Spleen (tissue), 11 donors: ENCODE measurements around the gene FOXK1. TPM values are rescaled to one million over a fixed set of nuclear protein-coding genes. Genes with fewer than 3 reads are reported as not detected.
A peak's percentile ranks its signal among the peaks of the same experiment; 100 is the strongest.

Experiments used
- DNase-seq: peaks from one replicate; pipeline ENCODE4 v3.0.0-alpha.2; 2020
- H3K27ac ChIP-seq, 8 donors: fragments of 200-600 bp; sonication (generic) in 7 of 8; 1 replicate in 4 of 8; 2 replicates in 4 of 8; pipeline versions ENCODE4 v1.5.0 to v1.8.0; 2016 to 2021; ENCODE audit warnings: inconsistent platforms in 4 of 8, mild to moderate bottlenecking in 4 of 8, moderate library complexity in 1 of 8
- H3K27me3 ChIP-seq, 7 donors: fragments of 200-600 bp; sonication (generic) in 6 of 7; replicated peaks in 1 of 7; 1 replicate in 4 of 7; 2 replicates in 3 of 7; pipeline versions ENCODE4 v1.5.0 to v1.8.0; 2016 to 2021; ENCODE audit warnings: inconsistent platforms in 3 of 7, mild to moderate bottlenecking in 1 of 7
- H3K36me3 ChIP-seq, 6 donors: fragments of 200-600 bp; sonication (generic) in 5 of 6; 1 replicate in 4 of 6; 2 replicates in 2 of 6; pipeline versions ENCODE4 v1.5.0 to v1.8.0; 2016 to 2021; ENCODE audit warnings: inconsistent platforms in 2 of 6
- H3K4me1 ChIP-seq, 6 donors: fragments of 200-600 bp; sonication (generic) in 5 of 6; 1 replicate in 3 of 6; 2 replicates in 3 of 6; pipeline versions ENCODE4 v1.5.0 to v1.8.0; 2016 to 2021; ENCODE audit warnings: inconsistent platforms in 3 of 6
- H3K4me3 ChIP-seq, 8 donors: fragments of 200-600 bp; sonication (generic) in 7 of 8; 1 replicate in 4 of 8; 2 replicates in 4 of 8; pipeline versions ENCODE4 v1.5.0 to v1.8.0; 2016 to 2021; ENCODE audit warnings: inconsistent platforms in 4 of 8, mild to moderate bottlenecking in 4 of 8, moderate library complexity in 2 of 8
- H3K9me3 ChIP-seq, 8 donors: fragments of 200-600 bp; sonication (generic) in 7 of 8; 1 replicate in 4 of 8; 2 replicates in 4 of 8; pipeline versions ENCODE4 v1.5.0 to v1.8.0; 2016 to 2021; ENCODE audit warnings: inconsistent platforms in 4 of 8
- CTCF ChIP-seq, 11 experiments: fragments of 200-600 bp in 7 of 11; fragments of 450-650 bp in 4 of 11; sonication (generic) in 4 of 11; IDR thresholded peaks in 8 of 11; conservative IDR thresholded peaks in 3 of 11; 1 replicate in 7 of 11; 2 replicates in 4 of 11; pipeline versions ENCODE4 v1.4.0 to v1.8.0; 2016 to 2021; ENCODE audit warnings: antibody characterized with exemption in 11 of 11, inconsistent platforms in 4 of 11, mild to moderate bottlenecking in 1 of 11
- POLR2A ChIP-seq, 3 donors: fragments of 450-650 bp; IDR thresholded peaks; one replicate each; pipeline ENCODE4 v1.5.1; 2017; ENCODE audit warnings: antibody characterized with exemption in 3 of 3, mild to moderate bottlenecking in 1 of 3
- POLR2AphosphoS5 ChIP-seq, 3 donors: sonication (generic); formaldehyde crosslinking; IDR thresholded peaks; one replicate each; pipeline ENCODE4 v1.5.1; 2017; ENCODE audit warnings: antibody characterized with exemption in 3 of 3
- WGBS, 5 donors: extraction: QIAGEN DNeasy Blood & Tissue Kit in 3 of 5; methylation state at CpG; one replicate each; pipeline versions ENCODE4 v1.1.5 to v1.1.7; 2013 to 2018; 5-methylcytosine and 5-hydroxymethylcytosine counted together
- intact Hi-C: fragments of 100-400 bp; cut with DNase I; formaldehyde crosslinking; loops from one replicate; pipeline ENCODE4 v1.15.0; 2023; ENCODE audit warnings: low total_unique reads
- polyA plus RNA-seq, 3 donors: library from polyadenylated mRNA; stranded (reverse); fragments of 200-250 nt; gene quantifications; one replicate each; pipeline ENCODE4 v1.2.1, GENCODE V29; 2013
- total RNA-seq, 7 donors: library from RNA; depleted of rRNA in 3 of 7; stranded (reverse); fragments of >200 nt in 3 of 7; fragmentation: NEBNext Ultra II Directional in 4 of 7; extraction: Animal tissue kit (Norgen Biotek cat#: 25700) in 4 of 7; gene quantifications; one replicate each; pipeline versions ENCODE4 v1.1.0 to v1.2.1, GENCODE V29; 2016 to 2021
- donor health status: healthy with polysubstance abuse.
- donor health status: DM: no; HTN: no; CAD: no; lungs with moderate emphysema.
- donor health status: DM: no; HTN: no; CAD: no.
- donor health status: Bipolar disorder and iron deficiency.
- donor health status: healthy.
- donor health status: DM: no; HTN: no; CAD: no.
- donor health status: DM: yes; HTN: yes; CAD: no.

The FOXK1 gene
- total and polyA plus RNA-seq, 10 donors, result 2.6 to 46.0 (median 34.8) TPM

GRCh38 chr7:4703532-4703931 lies 21.4 kb downstream of the FOXK1 start:
- Histone ChIP-seq H3K9me3 (no peaks in the 10 kb centered on the region), H3K36me3 (no peaks in the 10 kb centered on the region), H3K4me3 (no peak overlapping the region), H3K27me3 (no peaks in the 10 kb centered on the region), H3K4me1 (peaks cover 7 to 100% (median 69%) of the 10 kb centered on the region in 6 donors), H3K27ac (no peak overlapping the region)
- no peak for DNase-seq
- intact Hi-C loops, result no loop called here
- WGBS, 5 donors, result 95 to 97% (median 95%) methylated on average over 9 of the region's 9 CpGs
- TF ChIP-seq POLR2A (IDR thresholded peaks at IDR 0.05), result no peak
- no peak for TF ChIP-seq POLR2AphosphoS5 (IDR thresholded peaks at IDR 0.05)
- TF ChIP-seq CTCF (IDR thresholded peaks at IDR 0.05 in 8 of 11, conservative IDR thresholded peaks at IDR 0.05 in 3 of 11), result no peak

DNA sequence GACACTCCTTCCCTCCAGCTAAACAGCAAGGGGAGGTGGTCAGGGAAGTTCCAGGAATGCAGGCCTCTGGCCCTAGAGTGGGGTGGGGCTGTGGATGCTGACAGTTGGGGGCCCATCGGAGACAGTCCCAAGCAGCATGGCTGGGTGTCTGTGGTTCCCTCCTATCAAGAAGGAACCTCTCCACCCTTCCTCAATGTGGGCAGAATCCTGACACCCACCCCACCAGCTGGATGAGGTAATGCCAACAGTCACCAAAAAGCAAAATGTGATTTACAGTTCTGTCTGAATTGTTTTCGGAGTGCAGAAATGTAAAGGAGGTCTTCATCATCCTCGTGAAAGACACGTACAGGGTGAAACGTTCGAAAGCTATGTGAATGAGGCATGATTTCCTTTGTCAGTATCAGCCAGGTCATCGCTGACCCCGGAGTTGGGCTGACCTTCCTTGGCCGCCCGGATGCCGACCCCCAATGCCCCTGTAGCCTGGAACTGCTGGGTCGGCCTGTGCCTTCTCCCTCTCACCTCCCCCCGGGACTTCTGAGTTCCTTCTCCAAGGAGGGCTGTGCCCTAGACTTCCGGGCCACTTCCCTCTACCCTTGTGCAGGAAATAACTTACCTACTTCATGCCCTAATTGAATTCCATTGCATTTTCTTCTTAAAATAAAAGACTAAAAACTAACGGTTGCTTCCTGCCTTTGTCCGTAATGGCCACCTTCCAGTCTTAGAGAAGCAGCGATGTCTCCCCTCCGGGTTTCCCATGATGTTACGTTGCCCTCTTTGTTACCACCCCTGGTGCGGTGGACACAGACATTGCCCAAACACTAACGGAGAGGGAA lies 24.5 kb downstream of the FOXK1 start:
- Histone ChIP-seq H3K4me3 (peak overlapping the region in 1 of 8 donors; percentile 25), H3K4me1 (peaks cover 7 to 97% (median 53%) of the 10 kb centered on the region in 6 donors), H3K36me3 (peaks cover 0 to 20% (median 0%) of the 10 kb centered on the region in 6 donors), H3K27me3 (no peaks in the 10 kb centered on the region), H3K27ac (peak overlapping the region; percentile 7 to 75 (median 59)), H3K9me3 (no peaks in the 10 kb centered on the region)
- intact Hi-C loops, result no loop called here
- TF ChIP-seq POLR2AphosphoS5 (IDR thresholded peaks at IDR 0.05) (peak in 1 of 3 donors; percentile 39), POLR2A (IDR thresholded peaks at IDR 0.05) (no peak), CTCF (IDR thresholded peaks at IDR 0.05 in 8 of 11, conservative IDR thresholded peaks at IDR 0.05 in 3 of 11) (no peak)
- WGBS, 5 donors, result 38 to 54% (median 49%) methylated on average over 20 to 21 of the region's 21 CpGs
- no peak for DNase-seq

GRCh38 chr7:4707217-4707741 lies 25.2 kb downstream of the FOXK1 start:
- WGBS, 5 donors, result 55 to 84% (median 73%) methylated on average over 22 of the region's 22 CpGs
- Histone ChIP-seq H3K4me1 (peaks cover 7 to 97% (median 57%) of the 10 kb centered on the region in 6 donors), H3K27ac (peak overlapping the region in 7 of 8 donors; percentile 36 to 75 (median 63)), H3K4me3 (peak overlapping the region in 1 of 8 donors; percentile 25), H3K36me3 (peaks cover 0 to 25% (median 0%) of the 10 kb centered on the region in 6 donors), H3K27me3 (no peaks in the 10 kb centered on the region), H3K9me3 (no peaks in the 10 kb centered on the region)
- no peak for DNase-seq
- TF ChIP-seq POLR2AphosphoS5 (IDR thresholded peaks at IDR 0.05) (no peak), POLR2A (IDR thresholded peaks at IDR 0.05) (no peak), CTCF (IDR thresholded peaks at IDR 0.05 in 8 of 11, conservative IDR thresholded peaks at IDR 0.05 in 3 of 11) (no peak)
- intact Hi-C loops, result no loop called here

GRCh38 chr7:4707980-4708411 lies 25.9 kb downstream of the FOXK1 start:
- intact Hi-C loops, result no loop called here
- 82 to 93% (median 90%) methylated on average over 12 of the region's 12 CpGs for WGBS, 5 donors
- no peak for DNase-seq
- no peaks in the 10 kb centered on the region for H3K27me3 ChIP-seq
- H3K36me3 ChIP-seq, result peaks cover 0 to 25% (median 0%) of the 10 kb centered on the region in 6 donors
- H3K4me3 ChIP-seq, result no peak overlapping the region
- H3K9me3 ChIP-seq, result no peaks in the 10 kb centered on the region
- TF ChIP-seq POLR2A (IDR thresholded peaks at IDR 0.05) (no peak), POLR2AphosphoS5 (IDR thresholded peaks at IDR 0.05) (no peak), CTCF (IDR thresholded peaks at IDR 0.05 in 8 of 11, conservative IDR thresholded peaks at IDR 0.05 in 3 of 11) (no peak)
- H3K27ac ChIP-seq, result peak overlapping the region in 2 of 8 donors; percentile 71 to 75
- peaks cover 13 to 97% (median 57%) of the 10 kb centered on the region in 6 donors for H3K4me1 ChIP-seq
